C4-2B (cell line): ENCODE results near the gene TAAR6.
"Not testable (repeated sequence)": the region's sequence is repeated elsewhere in the genome, so short reads cannot be mapped to it uniquely, and the experiment has no call there.

Experiments used
- H3K27ac ChIP-seq: fragments of 450-650 bp; 2 replicates; pipeline ENCODE4 v1.5.1; 2017
- ZFX ChIP-seq: fragments of 450-650 bp; IDR thresholded peaks from 2 replicates; pipeline ENCODE4 v1.6.1; 2017
- TF ChIP-seq, protein P1 (sequence below): fragments of 450-650 bp; conservative IDR thresholded peaks from 2 replicates; pipeline ENCODE4 v1.5.1; 2017; ENCODE audit warnings: mild to moderate bottlenecking

The TAAR6 gene, protein sequence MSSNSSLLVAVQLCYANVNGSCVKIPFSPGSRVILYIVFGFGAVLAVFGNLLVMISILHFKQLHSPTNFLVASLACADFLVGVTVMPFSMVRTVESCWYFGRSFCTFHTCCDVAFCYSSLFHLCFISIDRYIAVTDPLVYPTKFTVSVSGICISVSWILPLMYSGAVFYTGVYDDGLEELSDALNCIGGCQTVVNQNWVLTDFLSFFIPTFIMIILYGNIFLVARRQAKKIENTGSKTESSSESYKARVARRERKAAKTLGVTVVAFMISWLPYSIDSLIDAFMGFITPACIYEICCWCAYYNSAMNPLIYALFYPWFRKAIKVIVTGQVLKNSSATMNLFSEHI

DNA sequence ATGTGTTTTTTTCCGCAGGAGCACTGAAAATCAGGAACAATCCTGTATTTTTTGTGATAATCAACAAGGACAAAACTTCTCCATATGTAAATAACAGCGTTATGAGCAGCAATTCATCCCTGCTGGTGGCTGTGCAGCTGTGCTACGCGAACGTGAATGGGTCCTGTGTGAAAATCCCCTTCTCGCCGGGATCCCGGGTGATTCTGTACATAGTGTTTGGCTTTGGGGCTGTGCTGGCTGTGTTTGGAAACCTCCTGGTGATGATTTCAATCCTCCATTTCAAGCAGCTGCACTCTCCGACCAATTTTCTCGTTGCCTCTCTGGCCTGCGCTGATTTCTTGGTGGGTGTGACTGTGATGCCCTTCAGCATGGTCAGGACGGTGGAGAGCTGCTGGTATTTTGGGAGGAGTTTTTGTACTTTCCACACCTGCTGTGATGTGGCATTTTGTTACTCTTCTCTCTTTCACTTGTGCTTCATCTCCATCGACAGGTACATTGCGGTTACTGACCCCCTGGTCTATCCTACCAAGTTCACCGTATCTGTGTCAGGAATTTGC, at the start of gene TAAR6:
TSS of gene TAAR6 (plus strand) at position 102 of the 557 bp plus-strand sequence. CDS start at position 102, 0 bp downstream.
- no peak within 1 kb of the TSS for H3K27ac ChIP-seq
- TF ChIP-seq ZFX: no peak
- TF ChIP-seq, protein P1, sequence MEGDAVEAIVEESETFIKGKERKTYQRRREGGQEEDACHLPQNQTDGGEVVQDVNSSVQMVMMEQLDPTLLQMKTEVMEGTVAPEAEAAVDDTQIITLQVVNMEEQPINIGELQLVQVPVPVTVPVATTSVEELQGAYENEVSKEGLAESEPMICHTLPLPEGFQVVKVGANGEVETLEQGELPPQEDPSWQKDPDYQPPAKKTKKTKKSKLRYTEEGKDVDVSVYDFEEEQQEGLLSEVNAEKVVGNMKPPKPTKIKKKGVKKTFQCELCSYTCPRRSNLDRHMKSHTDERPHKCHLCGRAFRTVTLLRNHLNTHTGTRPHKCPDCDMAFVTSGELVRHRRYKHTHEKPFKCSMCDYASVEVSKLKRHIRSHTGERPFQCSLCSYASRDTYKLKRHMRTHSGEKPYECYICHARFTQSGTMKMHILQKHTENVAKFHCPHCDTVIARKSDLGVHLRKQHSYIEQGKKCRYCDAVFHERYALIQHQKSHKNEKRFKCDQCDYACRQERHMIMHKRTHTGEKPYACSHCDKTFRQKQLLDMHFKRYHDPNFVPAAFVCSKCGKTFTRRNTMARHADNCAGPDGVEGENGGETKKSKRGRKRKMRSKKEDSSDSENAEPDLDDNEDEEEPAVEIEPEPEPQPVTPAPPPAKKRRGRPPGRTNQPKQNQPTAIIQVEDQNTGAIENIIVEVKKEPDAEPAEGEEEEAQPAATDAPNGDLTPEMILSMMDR: no peak

DNA sequence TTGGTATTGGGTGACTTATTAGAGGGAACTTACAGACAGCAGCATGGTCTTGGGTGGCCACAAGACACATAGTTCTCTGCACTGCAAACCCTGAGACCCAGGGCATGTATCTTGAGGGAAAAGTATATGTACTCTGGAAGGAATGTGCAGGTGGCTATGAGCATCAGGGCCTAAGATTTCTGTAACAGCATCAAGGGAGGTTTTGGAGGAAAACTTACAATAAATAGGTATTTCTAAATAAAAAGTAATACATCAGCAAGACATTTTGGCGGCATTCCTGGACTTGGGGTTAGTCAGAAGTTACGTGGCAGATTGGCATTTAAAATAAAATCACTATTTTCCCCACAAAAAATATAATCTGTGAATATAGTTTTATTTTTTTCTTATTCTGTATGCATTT, 49.2 kb upstream of the TAAR6 start:
- TF ChIP-seq, protein P1: no peak
- no peak for TF ChIP-seq ZFX
- H3K27ac ChIP-seq: no peak overlapping the region

DNA sequence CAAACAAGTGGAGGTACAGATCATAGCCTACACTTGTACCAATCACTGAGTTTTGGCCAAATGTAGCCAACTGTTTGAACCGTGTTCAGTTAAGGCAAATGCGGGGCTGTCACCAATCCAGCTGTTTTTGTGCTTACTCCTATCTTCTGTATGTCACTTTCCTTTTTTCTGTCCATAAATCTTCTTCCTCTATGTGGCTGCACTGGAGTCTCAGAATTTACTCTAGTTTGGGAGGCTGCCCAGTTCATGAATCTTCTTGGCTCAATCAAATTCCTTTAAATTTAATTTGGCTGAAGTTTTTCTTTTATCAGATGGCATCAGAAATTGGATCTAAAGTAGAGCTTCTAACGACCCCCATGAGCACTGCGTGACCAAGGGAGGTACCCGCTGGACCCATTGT, 45.5 kb upstream of the TAAR6 start:
- H3K27ac ChIP-seq: no peak overlapping the region
- no peak for TF ChIP-seq ZFX
- TF ChIP-seq, protein P1: no peak

DNA sequence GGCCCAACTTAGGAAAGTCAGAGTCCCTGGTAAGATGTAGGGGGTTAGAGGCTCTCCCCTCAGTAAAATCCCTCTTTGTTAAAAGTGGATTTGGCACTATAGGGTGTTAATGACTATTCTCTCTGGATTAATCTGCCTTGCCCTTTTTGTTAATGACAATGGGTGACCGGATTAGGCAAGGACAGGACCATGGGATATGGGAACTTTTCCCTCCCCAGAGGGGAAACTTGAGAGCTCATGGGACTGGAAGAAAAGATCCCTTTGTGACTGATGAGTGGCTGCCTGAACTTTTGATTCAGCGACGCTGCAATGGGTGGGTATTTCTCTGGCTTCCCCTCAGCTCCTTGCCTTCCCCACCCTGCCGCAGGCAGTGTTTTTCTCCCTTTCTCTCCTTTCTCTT, 44.3 kb upstream of the TAAR6 start:
- H3K27ac ChIP-seq: no peak overlapping the region
- TF ChIP-seq, protein P1: no peak
- TF ChIP-seq ZFX: no peak

DNA sequence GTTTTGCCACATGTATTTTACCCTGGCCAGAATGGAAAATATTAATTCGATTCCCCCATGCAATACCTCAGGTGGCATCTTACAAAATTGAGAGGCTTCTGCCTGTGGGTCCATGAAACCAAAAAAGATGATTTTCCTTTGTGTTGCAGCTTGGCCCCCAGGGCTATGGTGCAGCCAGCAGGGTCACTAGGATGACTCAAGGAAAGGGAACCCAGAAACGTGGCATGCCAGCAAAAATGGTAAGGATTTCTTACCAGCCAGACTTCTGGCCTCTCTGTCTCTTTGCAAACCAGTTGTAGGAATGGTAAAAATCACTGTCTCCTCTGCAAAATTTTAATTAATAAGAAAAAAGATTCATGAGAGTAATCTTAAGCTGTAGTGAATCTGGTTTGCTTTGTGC, 43.7 kb upstream of the TAAR6 start:
- H3K27ac ChIP-seq: no peak overlapping the region
- no peak for TF ChIP-seq ZFX
- TF ChIP-seq, protein P1: no peak

DNA sequence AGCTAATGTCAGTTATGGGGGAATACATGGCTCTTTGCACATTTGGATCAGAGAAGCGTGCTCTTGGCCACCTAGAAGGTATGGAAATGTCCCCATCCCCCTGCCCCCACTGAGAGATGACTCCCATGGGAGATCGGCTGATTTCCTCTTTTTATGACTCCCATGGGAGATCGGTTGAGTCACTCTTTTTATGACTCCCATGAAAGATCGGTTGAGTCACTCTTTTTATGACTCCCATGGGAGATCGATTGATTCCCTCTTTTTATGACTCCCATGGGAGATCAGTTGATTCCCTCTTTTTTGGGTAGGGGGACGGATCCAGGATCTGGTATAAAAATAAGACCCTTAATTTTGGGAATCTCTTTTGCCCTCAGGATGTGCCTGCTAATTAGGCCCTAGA, 42.3 kb upstream of the TAAR6 start:
- TF ChIP-seq ZFX: no peak
- TF ChIP-seq, protein P1: no peak
- H3K27ac ChIP-seq: no peak overlapping the region

DNA sequence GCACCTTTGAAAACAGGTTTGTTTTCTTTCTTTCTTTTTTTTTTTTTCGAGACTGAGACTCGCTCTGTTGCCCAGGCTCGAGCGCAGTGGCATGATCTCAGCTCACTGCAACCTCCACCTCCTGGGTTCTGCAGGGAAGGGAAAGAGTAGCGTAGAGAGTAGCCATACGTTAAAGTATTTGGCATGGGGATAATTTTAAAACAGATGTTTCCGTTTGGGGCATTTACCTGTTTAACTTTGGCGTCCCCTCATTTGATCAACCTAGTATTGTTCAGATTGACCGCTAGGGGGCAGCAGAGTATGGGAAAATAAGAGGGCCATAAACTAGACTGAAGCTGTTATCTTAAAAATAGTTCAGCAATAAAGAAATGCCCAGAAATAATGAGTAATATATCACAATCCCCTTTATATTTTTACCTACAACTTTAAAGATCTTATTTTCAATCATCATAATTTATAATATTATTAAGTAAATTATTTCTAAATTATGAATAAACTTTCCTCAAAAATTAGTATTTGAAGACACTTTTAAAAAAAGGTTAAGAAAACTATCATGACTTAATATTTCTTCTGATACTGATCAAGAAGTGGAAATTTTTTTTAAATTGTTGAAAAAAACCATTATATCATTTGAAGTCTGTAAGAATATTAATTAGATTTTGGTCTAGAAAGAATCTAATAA, 39.7 kb upstream of the TAAR6 start:
- TF ChIP-seq, protein P1: peak; percentile 85
- no peak for TF ChIP-seq ZFX
- no peak overlapping the region for H3K27ac ChIP-seq

DNA sequence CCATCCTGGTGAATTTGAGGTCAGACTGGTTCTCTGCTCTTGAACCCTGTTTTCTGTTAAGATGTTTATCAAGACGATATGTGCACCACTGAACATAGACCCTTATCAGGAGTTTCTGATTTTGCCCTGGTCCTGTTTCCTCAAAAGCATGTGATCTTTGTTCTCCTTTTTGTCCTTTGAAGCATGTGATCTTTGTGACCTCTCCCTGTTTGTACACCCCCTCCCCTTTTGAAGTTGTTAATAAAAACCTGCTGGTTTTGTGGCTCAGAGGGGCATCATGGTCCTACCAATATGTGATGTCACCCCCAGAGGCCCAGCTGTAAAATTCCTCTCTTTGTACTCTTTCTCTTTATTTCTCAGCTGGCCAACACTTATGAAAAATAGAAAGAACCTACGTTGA, 35.6 kb upstream of the TAAR6 start:
- not testable (repeated sequence) for H3K27ac ChIP-seq
